DND-41 (cell line): Measurements from ENCODE around the gene RANBP17.

Experiments
- ATAC-seq: fragments of 200-7000 bp; cut with Tn5 transposase; 3 replicates; pipeline ENCODE4 v1.9.1; 2021; ENCODE audit warnings: low read depth; ENCODE audit not compliant: insufficient read depth
- DNase-seq: peaks from one replicate; pipeline ENCODE4 v3.0.0-alpha.2; 2020
- H2AFZ ChIP-seq: 2 replicates; pipeline ENCODE4 v1.6.0; 2012; ENCODE audit warnings: low read depth, low read length
- H3K27ac ChIP-seq: 2 replicates; pipeline ENCODE4 v1.5.1; 2012; ENCODE audit warnings: low read length, inconsistent platforms
- H3K27me3 ChIP-seq: fragments of 200-600 bp; sonication (generic); 2 replicates; pipeline ENCODE4 v1.6.0; 2012; ENCODE audit warnings: low read length, mild to moderate bottlenecking, inconsistent platforms; ENCODE audit not compliant: insufficient read depth, poor library complexity
- H3K36me3 ChIP-seq: 2 replicates; pipeline ENCODE4 v1.5.1; 2012; ENCODE audit warnings: low read length, inconsistent platforms; ENCODE audit not compliant: insufficient read depth
- H3K4me1 ChIP-seq: 2 replicates; pipeline ENCODE4 v1.5.1; 2012; ENCODE audit warnings: mild to moderate bottlenecking, low read length; ENCODE audit not compliant: insufficient read depth
- H3K4me2 ChIP-seq: 2 replicates; pipeline ENCODE4 v1.6.0; 2012; ENCODE audit warnings: mild to moderate bottlenecking, moderate library complexity, low read length, inconsistent platforms; ENCODE audit not compliant: insufficient read depth
- H3K4me3 ChIP-seq, 2 experiments: fragments of 200-600 bp in 1 of 2; shearing (Covaris generic) in 1 of 2; 2 replicates each; pipeline ENCODE4 v1.5.1; 2012 to 2016; ENCODE audit warnings: inconsistent platforms in 2 of 2, low read length in 2 of 2, mild to moderate bottlenecking in 2 of 2, low read depth in 1 of 2, moderate library complexity in 1 of 2
- H3K79me2 ChIP-seq: 2 replicates; pipeline ENCODE4 v1.6.0; 2012; ENCODE audit warnings: low read length, inconsistent platforms; ENCODE audit not compliant: insufficient read depth
- H3K9ac ChIP-seq: 2 replicates; pipeline ENCODE4 v1.6.0; 2012; ENCODE audit warnings: low read depth, mild to moderate bottlenecking, inconsistent platforms, low read length, moderate library complexity
- H3K9me3 ChIP-seq: 2 replicates; pipeline ENCODE4 v1.5.1; 2012; ENCODE audit warnings: low read length, moderate library complexity, mild to moderate bottlenecking, inconsistent platforms; ENCODE audit not compliant: insufficient read depth, severe bottlenecking
- H4K20me1 ChIP-seq: 2 replicates; pipeline ENCODE4 v1.6.0; 2012; ENCODE audit warnings: low read length; ENCODE audit not compliant: insufficient read depth
- CTCF ChIP-seq: IDR thresholded peaks from 2 replicates; pipeline ENCODE4 v1.5.1; 2012; ENCODE audit warnings: borderline replicate concordance, low read length, moderate library complexity, mild to moderate bottlenecking; ENCODE audit not compliant: poor library complexity, severe bottlenecking; ENCODE audit errors: extremely low read depth
- EZH2 ChIP-seq: IDR thresholded peaks from 3 replicates; pipeline ENCODE4 v1.6.1; 2012; ENCODE audit warnings: borderline replicate concordance, low read depth, mild to moderate bottlenecking, moderate library complexity, low read length, inconsistent platforms; ENCODE audit not compliant: severe bottlenecking

RANBP17 gene

GRCh38 chr5:171010816-171011215 lies 149.0 kb downstream of the RANBP17 start:
- no peaks in the 10 kb centered on the region for H3K36me3 ChIP-seq
- H3K27ac ChIP-seq, result no peak overlapping the region
- no peaks in the 10 kb centered on the region for H4K20me1 ChIP-seq
- ATAC-seq, result no peak
- H3K9me3 ChIP-seq, result no peaks in the 10 kb centered on the region
- H3K4me3 ChIP-seq, result no peak overlapping the region
- no peaks in the 10 kb centered on the region for H3K4me1 ChIP-seq
- TF ChIP-seq CTCF (no peak), EZH2 (no peak)
- no peak overlapping the region for H2AFZ ChIP-seq
- H3K4me2 ChIP-seq, result no peak overlapping the region
- H3K79me2 ChIP-seq, result no peaks in the 10 kb centered on the region
- H3K9ac ChIP-seq, result no peak overlapping the region
- DNase-seq, result no peak
- H3K27me3 ChIP-seq, result no peaks in the 10 kb centered on the region

DNA sequence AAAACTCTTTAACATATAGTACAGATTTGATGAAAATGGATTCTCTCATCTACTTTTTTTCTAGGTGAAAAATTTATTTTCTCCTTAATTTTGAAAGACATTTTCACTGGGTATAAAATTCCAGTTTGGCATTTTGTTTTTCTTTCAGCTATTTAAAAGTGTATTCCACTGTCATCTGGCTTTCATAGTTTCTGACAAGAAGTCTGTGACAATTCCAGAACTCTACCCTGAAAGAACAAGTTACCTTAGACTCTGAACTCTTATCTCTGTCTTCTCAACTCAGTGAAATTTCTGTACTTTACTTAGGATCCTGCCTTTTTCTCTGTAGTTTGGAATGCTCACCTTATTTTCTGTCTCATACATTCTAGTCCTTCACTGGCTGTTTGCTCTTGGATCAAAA lies 161.7 kb downstream of the RANBP17 start:
- no peak overlapping the region for H3K9ac ChIP-seq
- H3K9me3 ChIP-seq, result no peaks in the 10 kb centered on the region
- no peak overlapping the region for H3K27ac ChIP-seq
- H3K79me2 ChIP-seq, result no peaks in the 10 kb centered on the region
- H3K4me1 ChIP-seq, result no peaks in the 10 kb centered on the region
- H2AFZ ChIP-seq, result no peak overlapping the region
- no peaks in the 10 kb centered on the region for H4K20me1 ChIP-seq
- no peaks in the 10 kb centered on the region for H3K27me3 ChIP-seq
- no peak overlapping the region for H3K4me2 ChIP-seq
- ATAC-seq (no peak), DNase-seq (no peak)
- TF ChIP-seq CTCF (no peak), EZH2 (no peak)
- no peak overlapping the region for H3K4me3 ChIP-seq
- H3K36me3 ChIP-seq, result no peaks in the 10 kb centered on the region

- H3K9ac ChIP-seq, result no peak overlapping the region
- no peaks in the 10 kb centered on the region for H3K36me3 ChIP-seq
- no peaks in the 10 kb centered on the region for H4K20me1 ChIP-seq
- DNase-seq, result no peak
- H3K4me3 ChIP-seq, result no peak overlapping the region
- H2AFZ ChIP-seq, result no peak overlapping the region
- H3K4me2 ChIP-seq, result no peak overlapping the region
- H3K27me3 ChIP-seq, result no peaks in the 10 kb centered on the region
- no peaks in the 10 kb centered on the region for H3K4me1 ChIP-seq
- H3K9me3 ChIP-seq, result no peaks in the 10 kb centered on the region
- ATAC-seq, result no peak
- TF ChIP-seq CTCF (no peak), EZH2 (no peak)
- H3K79me2 ChIP-seq, result no peaks in the 10 kb centered on the region
- H3K27ac ChIP-seq, result no peak overlapping the region
These were observed 162.3 kb downstream of the RANBP17 start for GRCh38 chr5:171024084-171024483.

GRCh38 chr5:171029401-171029800 lies 167.6 kb downstream of the RANBP17 start:
- DNase-seq (no peak), ATAC-seq (no peak)
- no peaks in the 10 kb centered on the region for H4K20me1 ChIP-seq
- TF ChIP-seq EZH2 (no peak), CTCF (no peak)
- H3K4me2 ChIP-seq, result no peak overlapping the region
- no peak overlapping the region for H3K9ac ChIP-seq
- no peaks in the 10 kb centered on the region for H3K4me1 ChIP-seq
- H3K27me3 ChIP-seq, result no peaks in the 10 kb centered on the region
- H3K4me3 ChIP-seq, result no peak overlapping the region
- no peak overlapping the region for H3K27ac ChIP-seq
- H2AFZ ChIP-seq, result no peak overlapping the region
- no peaks in the 10 kb centered on the region for H3K36me3 ChIP-seq
- no peaks in the 10 kb centered on the region for H3K79me2 ChIP-seq
- H3K9me3 ChIP-seq, result no peaks in the 10 kb centered on the region
